ENCODE measurements around the gene SDCBP2.

SDCBP2 gene

GRCh38 chr20:1327827-1328679, 886 bp downstream of the SDCBP2 start:
- DNase-seq: no peak

- no peak for DNase-seq
Observed at GRCh38 chr20:1327241-1327653, 1.7 kb downstream of the SDCBP2 start.

- DNase-seq: no peak
Observed at GRCh38 chr20:1326031-1326930, 2.7 kb downstream of the SDCBP2 start.

DNA sequence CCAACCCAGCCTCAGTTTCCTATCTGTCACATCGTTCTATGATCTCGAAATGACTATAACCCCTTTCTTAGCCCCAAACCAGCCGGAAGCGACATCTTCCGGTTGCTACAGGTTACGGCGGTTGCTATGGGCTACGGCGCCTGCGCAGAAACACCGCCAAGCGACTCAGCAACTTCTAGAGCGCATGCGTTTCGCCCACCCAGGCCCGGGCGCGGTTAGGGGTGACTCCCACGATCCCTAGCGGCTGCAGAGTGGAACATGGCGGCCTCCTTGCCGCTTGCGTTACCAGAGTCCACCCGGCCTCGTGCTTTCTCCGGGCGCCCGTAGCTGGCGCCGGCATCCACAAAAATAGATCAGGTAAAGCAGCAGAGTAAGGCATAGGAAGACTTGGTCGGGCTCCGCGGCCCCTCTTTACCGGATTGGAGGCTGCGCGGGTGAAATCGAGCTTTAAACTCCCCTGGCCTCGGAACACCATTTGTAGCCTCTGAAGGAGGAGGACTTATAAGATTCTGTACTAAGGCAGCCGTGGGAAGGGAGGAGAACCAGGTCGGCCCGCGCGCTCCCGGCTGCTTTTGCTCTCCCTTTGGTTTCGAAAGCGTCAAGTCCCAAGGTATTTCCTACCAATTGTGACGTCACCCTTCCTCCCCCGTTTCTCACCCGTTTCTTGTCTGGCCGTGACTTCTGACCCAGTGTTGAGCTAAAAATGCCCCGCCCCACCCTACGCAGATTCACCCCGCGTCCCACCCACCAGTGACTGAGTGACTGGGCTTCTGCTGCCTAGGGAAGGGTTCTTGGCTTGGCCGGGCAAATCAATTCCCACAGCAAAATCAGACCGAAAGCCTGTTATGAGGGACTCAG, 3.5 kb downstream of the SDCBP2 start:
- peak; percentile 94 to 95 for DNase-seq

DNA sequence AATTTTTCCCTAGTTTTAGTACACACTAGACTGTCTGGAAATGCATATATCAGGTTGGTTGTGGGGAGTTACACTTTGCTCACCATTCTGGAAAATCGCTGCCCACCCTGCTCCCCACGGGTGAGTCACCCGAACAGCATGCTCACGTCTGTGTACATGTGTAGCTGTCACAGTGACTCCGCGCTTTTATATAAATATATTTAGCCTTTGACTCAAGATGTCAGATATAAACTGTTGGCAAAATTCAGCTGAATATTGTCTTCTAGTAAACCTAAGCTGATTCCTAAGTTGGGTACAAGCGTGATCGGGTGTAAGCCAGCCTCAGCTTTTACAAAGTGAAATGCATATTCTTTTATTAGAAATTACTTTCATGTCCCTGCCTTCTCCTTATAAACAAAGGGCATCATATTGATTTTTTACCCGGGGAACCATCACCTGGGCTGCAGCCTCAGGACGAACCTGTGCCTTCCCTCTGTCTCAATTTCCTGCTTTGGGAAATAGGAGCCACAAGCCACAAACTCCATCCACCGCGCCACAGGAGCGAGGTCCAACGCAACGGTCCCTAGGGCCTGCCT, 4.3 kb downstream of the SDCBP2 start:
- DNase-seq: no peak

GRCh38 chr20:1323830-1324597, 4.9 kb downstream of the SDCBP2 start:
- DNase-seq: no peak

DNA sequence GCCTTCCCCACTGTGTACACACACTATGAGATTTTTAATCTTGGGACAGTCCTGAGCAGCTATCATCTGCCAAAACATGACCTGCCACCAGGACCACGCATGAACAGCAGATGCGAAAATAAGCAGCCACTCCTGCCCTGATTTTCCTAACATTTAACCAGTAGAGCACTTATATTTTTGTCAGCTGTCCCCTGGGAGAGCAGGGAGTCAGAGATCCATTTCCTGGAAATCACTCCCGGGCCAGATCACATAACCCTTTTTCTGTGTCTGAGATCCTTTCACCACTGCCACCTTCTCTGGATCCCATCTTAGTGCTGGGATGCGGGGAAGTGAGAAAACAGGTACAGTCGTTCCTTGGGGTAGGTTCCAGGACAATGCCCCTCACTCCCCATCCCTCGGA, 5.7 kb downstream of the SDCBP2 start:
- no peak for DNase-seq

DNA sequence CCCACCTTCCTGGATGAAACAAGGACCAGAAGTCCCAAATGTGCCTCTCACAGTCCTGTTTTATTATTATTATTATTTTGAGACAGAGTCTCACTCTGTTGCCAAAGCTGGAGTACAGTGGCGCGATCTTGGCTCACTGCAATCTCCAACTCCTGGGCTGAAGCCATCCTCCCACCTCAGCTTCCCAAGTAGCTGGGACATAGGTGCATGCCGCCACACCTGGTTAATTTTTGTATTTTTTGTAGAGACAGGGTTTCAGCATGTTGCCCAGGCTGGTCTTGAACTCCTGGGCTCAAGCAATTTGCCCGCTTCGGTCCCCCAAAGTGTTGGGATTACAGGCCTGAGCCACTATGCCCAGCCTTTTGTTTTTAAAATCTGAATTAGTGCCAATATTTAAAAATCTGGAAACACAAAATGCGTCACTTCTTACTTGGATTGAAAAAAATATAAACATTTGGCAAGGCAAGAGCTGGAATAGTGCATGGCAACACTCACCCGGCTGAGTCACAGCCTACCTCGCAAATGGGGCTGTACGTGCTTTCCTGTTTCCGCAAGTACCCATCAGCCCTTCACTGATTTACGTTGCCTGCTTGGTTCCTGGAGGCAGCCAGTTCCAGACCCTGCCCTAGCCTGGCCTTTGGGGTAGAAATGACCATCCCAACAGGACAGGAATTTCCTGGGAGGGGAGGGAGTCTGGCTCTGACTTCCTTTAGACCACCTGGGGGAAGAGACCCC, 6.3 kb downstream of the SDCBP2 start:
- no peak for DNase-seq

DNA sequence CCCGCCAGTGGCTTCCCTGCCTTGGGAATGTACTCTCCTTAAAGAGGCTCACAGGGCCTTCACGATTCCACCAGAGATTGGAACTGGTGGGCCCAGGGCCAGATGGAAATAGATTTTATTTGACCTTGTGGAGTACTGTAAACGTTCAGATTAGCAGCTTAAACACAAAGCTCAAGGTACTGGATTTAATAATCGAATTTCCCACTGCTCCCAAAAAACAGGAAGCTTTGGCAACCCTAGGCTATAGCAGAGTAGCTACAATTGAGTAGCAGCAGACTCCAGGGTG, 7.3 kb downstream of the SDCBP2 start:
- no peak for DNase-seq

DNA sequence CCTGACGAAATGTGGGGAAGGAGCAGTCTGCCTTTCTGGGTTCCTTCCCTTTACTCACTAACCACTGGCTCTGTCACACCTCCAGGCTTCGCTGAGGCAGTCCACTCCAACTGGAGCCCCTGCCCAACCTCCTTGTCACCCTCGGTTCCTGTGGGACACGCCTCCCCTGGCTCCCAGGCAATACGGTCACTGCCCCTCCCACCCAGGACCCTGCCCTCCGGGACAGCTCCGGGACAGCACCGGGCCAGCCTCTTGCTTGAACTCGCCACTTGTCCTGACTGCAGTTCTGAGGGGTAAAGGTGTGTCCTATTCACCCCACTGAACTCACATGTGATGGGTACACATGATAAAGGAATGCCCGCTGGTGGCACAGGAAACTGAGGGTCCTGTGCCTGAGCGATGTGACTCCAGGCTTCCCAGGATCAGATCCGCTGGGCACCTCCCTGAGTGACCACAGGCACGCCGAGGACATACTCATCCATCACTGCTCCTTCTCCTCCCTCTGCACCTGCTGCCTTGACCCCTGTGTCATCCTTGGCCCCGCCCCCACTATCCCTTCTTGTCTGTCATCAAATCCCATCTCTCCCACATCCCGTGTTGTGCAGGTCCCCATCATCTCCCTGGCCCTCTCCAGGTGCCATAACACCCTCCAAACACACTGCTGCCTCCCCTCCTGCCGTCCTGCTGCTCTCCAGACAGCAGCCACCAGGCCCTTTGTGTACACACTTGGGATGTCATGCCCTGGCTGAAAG, 7.9 kb downstream of the SDCBP2 start:
- no peak for DNase-seq

- no peak for DNase-seq
Observed at GRCh38 chr20:1320016-1320415, 8.9 kb downstream of the SDCBP2 start.

- no peak for DNase-seq
Observed at GRCh38 chr20:1319462-1319861, 9.5 kb downstream of the SDCBP2 start.

DNA sequence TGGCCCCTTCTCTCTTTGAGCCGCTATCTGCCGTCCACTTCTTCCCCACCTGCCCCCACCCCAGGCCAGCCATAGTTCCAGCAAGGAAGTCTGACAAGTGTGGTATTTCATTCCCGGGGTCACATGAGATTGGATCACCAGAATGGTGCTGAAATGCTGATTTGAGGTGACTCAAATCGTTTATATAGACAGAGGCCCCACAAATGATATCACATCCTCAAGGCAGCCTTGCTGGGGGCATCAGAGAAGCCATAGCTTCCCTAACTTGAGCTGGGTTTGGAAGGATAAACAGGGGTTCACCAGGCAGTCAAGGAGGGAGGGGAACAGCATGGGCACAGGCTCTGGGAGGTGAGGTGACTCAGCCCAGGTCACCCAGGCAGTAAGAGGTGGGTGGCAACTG, 9.9 kb downstream of the SDCBP2 start:
- no peak for DNase-seq

GRCh38 chr20:1317545-1318255, 11.2 kb downstream of the SDCBP2 start:
- no peak for DNase-seq

- DNase-seq: no peak
Observed at GRCh38 chr20:1315804-1316203, 13.1 kb downstream of the SDCBP2 start.

GRCh38 chr20:1313236-1313964, 15.5 kb downstream of the SDCBP2 start:
- peak; percentile 59 to 76 for DNase-seq

- DNase-seq: no peak
Observed at GRCh38 chr20:1312904-1313235, 16.1 kb downstream of the SDCBP2 start.

DNA sequence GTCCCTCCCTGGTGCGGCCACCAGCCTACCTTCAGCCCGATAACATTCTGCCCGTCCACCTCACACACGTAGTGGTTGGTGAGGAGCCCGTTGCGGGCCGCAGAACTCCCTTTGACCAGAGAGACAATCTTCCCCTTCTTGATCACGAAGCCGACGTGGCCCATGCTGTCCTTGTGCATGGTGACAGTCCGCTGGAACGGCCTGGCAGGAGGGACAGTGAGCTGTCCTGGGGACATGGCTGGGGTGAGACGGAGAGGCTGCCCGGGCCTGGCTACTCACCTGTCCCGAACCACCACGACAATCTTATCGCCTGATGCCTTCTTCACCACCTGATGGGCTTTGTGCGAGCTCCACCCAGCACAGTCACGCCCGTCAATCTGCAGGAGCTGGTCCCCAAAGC, 16.6 kb downstream of the SDCBP2 start:
- DNase-seq: no peak

GRCh38 chr20:1310506-1311190, 18.3 kb downstream of the SDCBP2 start:
- no peak for DNase-seq

Data from NCI-H187 (cell line).